H1 (cell line): ENCODE measurements around the gene CCDC197. TPM values are rescaled to one million over a fixed set of nuclear protein-coding genes. Genes with fewer than 3 reads are reported as not detected.

Source experiments
- CTCF ChIA-PET: fragments of 300-600 bp; sonication (Branson Sonifier 250); formaldehyde crosslinking; loops from one replicate; lab custom pipeline; 2021; ENCODE audit not compliant: partially characterized antibody; lab: Charles Lee
- POLR2A ChIA-PET: fragments of 300-600 bp; sonication (Branson Sonifier 250); formaldehyde crosslinking; loops from one replicate; lab custom pipeline; 2021; ENCODE audit warnings: inconsistent platforms; ENCODE audit not compliant: partially characterized antibody; lab: Charles Lee
- DNase-seq, 2 experiments: peaks; one replicate each; pipeline versions ENCODE4 v3.0.0 to v3.0.0-alpha.2; 2010 to 2022; ENCODE audit warnings: low spot score in 2 of 2, low read depth in 1 of 2, mixed read lengths in 1 of 2
- FAIRE-seq: peaks from 2 replicates; lab custom pipeline; 2011; peaks lifted over from hg19 to GRCh38; lab: Jason Lieb, UNC
- H2AFZ ChIP-seq: 2 replicates; pipeline ENCODE4 v1.8.1; 2012; ENCODE audit warnings: low read length, inconsistent platforms
- H2AK5ac ChIP-seq: 2 replicates; pipeline ENCODE4 v1.6.1; 2013; ENCODE audit warnings: low read depth, low read length
- H2BK120ac ChIP-seq: replicated peaks from 2 replicates; pipeline ENCODE3; 2013; ENCODE audit warnings: low read depth, low read length, inconsistent platforms
- H2BK12ac ChIP-seq: 2 replicates; pipeline ENCODE4 v1.6.1; 2013; ENCODE audit warnings: low read depth, low read length
- H2BK15ac ChIP-seq: 2 replicates; pipeline ENCODE4 v1.6.1; 2013; ENCODE audit warnings: low read length
- H2BK20ac ChIP-seq: 2 replicates; pipeline ENCODE4 v1.6.1; 2013; ENCODE audit warnings: low read length
- H2BK5ac ChIP-seq: 2 replicates; pipeline ENCODE4 v1.6.1; 2013; ENCODE audit warnings: low read depth, low read length
- H3K14ac ChIP-seq: 2 replicates; pipeline ENCODE4 v1.6.1; 2013; ENCODE audit warnings: inconsistent platforms; ENCODE audit not compliant: insufficient read length
- H3K18ac ChIP-seq: 2 replicates; pipeline ENCODE4 v1.6.1; 2013; ENCODE audit warnings: low read length; ENCODE audit errors: extremely low read depth
- H3K23ac ChIP-seq: 2 replicates; pipeline ENCODE4 v1.6.1; 2013; ENCODE audit warnings: inconsistent platforms; ENCODE audit not compliant: insufficient read length
- H3K23me2 ChIP-seq: 2 replicates; pipeline ENCODE4 v1.6.1; 2013; ENCODE audit warnings: low read depth, low read length
- H3K27ac ChIP-seq: 2 replicates; pipeline ENCODE4 v1.6.1; 2011; ENCODE audit warnings: low read depth, low read length, inconsistent platforms
- H3K27me3 ChIP-seq, 4 experiments: replicated peaks in 1 of 4; 1 replicate in 1 of 4; 2 replicates in 3 of 4; pipeline versions ENCODE4 v1.6.1 to v1.8.1; 2011 to 2013; ENCODE audit warnings: low read length in 3 of 4, mild to moderate bottlenecking in 3 of 4, inconsistent platforms in 2 of 4, mixed read lengths in 2 of 4, moderate library complexity in 1 of 4; ENCODE audit not compliant: control insufficient read depth in 3 of 4, insufficient read depth in 3 of 4; ENCODE audit errors: extremely low read depth in 1 of 4
- H3K36me3 ChIP-seq, 4 experiments: 2 replicates each; pipeline versions ENCODE4 v1.6.1 to v1.8.1; 2011 to 2013; ENCODE audit warnings: mild to moderate bottlenecking in 4 of 4, low read length in 3 of 4, moderate library complexity in 2 of 4, control low read depth in 1 of 4, inconsistent platforms in 1 of 4; ENCODE audit not compliant: insufficient read depth in 4 of 4, control insufficient read depth in 2 of 4
- H3K4ac ChIP-seq: replicated peaks from 2 replicates; pipeline ENCODE3; 2013; ENCODE audit warnings: low read length, low read depth, mixed read lengths, inconsistent platforms; ENCODE audit not compliant: insufficient read length
- H3K4me1 ChIP-seq, 4 experiments: replicated peaks in 1 of 4; 1 replicate in 1 of 4; 2 replicates in 3 of 4; pipeline versions ENCODE4 v1.6.1 to v1.8.1; 2011 to 2013; ENCODE audit warnings: low read length in 3 of 4, inconsistent platforms in 2 of 4, mixed read lengths in 1 of 4; ENCODE audit not compliant: insufficient read depth in 4 of 4, control insufficient read depth in 3 of 4
- H3K4me2 ChIP-seq, 2 experiments: 2 replicates each; pipeline versions ENCODE4 v1.6.1 to v1.8.1; 2011 to 2013; ENCODE audit warnings: low read depth in 2 of 2, low read length in 2 of 2, control low read depth in 1 of 2, inconsistent platforms in 1 of 2, mild to moderate bottlenecking in 1 of 2; ENCODE audit not compliant: insufficient read depth in 1 of 2
- H3K4me3 ChIP-seq, 4 experiments: fragments of 200-600, 300-600 bp in 1 of 4; sonication (generic), shearing (Covaris generic), sonication (Bioruptor Twin) in 1 of 4; 2 replicates each; pipeline versions ENCODE4 v1.5.1 to v1.8.1; 2011 to 2016; ENCODE audit warnings: low read length in 4 of 4, low read depth in 3 of 4, control low read depth in 2 of 4, inconsistent platforms in 2 of 4, mild to moderate bottlenecking in 2 of 4, mixed read lengths in 1 of 4, moderate library complexity in 1 of 4; ENCODE audit not compliant: insufficient read depth in 2 of 4; ENCODE audit errors: extremely low read depth in 1 of 4
- H3K56ac ChIP-seq: replicated peaks from 2 replicates; pipeline ENCODE3; 2013; ENCODE audit warnings: low read depth, mild to moderate bottlenecking, mixed read lengths, low read length, inconsistent platforms; ENCODE audit not compliant: insufficient read length
- H3K79me1 ChIP-seq: 2 replicates; pipeline ENCODE4 v1.6.1; 2013; ENCODE audit warnings: low read depth, low read length, control low read depth
- H3K79me2 ChIP-seq, 2 experiments: 2 replicates each; pipeline versions ENCODE4 v1.6.1 to v1.8.1; 2012 to 2013; ENCODE audit warnings: low read length in 2 of 2, mild to moderate bottlenecking in 2 of 2, inconsistent platforms in 1 of 2; ENCODE audit not compliant: insufficient read depth in 2 of 2, control insufficient read depth in 1 of 2
- H3K9ac ChIP-seq, 4 experiments: replicated peaks in 1 of 4; 1 replicate in 1 of 4; 2 replicates in 3 of 4; pipeline versions ENCODE4 v1.6.1 to v1.8.1; 2011 to 2013; ENCODE audit warnings: low read depth in 3 of 4, low read length in 3 of 4, control low read depth in 2 of 4, mild to moderate bottlenecking in 2 of 4, moderate library complexity in 2 of 4, inconsistent platforms in 1 of 4; ENCODE audit errors: extremely low read depth in 1 of 4
- H3K9me3 ChIP-seq, 2 experiments: 2 replicates each; pipeline versions ENCODE4 v1.6.1 to v1.8.1; 2012 to 2013; ENCODE audit warnings: mild to moderate bottlenecking in 2 of 2, moderate library complexity in 2 of 2, control low read depth in 1 of 2, inconsistent platforms in 1 of 2, low read depth in 1 of 2, low read length in 1 of 2, mixed read lengths in 1 of 2; ENCODE audit not compliant: insufficient read depth in 2 of 2
- H4K20me1 ChIP-seq, 2 experiments: replicated peaks in 1 of 2; 2 replicates each; pipeline versions ENCODE3 to v1.8.1; 2011 to 2013; ENCODE audit warnings: inconsistent platforms in 2 of 2, low read length in 2 of 2, mild to moderate bottlenecking in 1 of 2; ENCODE audit not compliant: insufficient read depth in 2 of 2, control insufficient read depth in 1 of 2
- H4K5ac ChIP-seq: 2 replicates; pipeline ENCODE4 v1.6.1; 2013; ENCODE audit warnings: low read length, low read depth, mixed read lengths, inconsistent platforms; ENCODE audit not compliant: insufficient read length
- H4K8ac ChIP-seq: 2 replicates; pipeline ENCODE4 v1.8.0; 2013; ENCODE audit warnings: mild to moderate bottlenecking, moderate library complexity, low read length, inconsistent platforms; ENCODE audit not compliant: insufficient read depth; ENCODE audit errors: extremely low read depth
- H4K91ac ChIP-seq: replicated peaks from 2 replicates; pipeline ENCODE3; 2013; ENCODE audit warnings: low read length, mixed read lengths, inconsistent platforms; ENCODE audit not compliant: insufficient read length
- BACH1 ChIP-seq: IDR thresholded peaks from 2 replicates; pipeline ENCODE4 v1.6.1; 2012; ENCODE audit warnings: low read length, improper control_type of control experiment
- BCL11A ChIP-seq, 2 experiments: IDR thresholded peaks; one replicate each; pipeline ENCODE4 v1.6.1; 2011; ENCODE audit warnings: low read depth in 2 of 2, low read length in 2 of 2, mild to moderate bottlenecking in 2 of 2
- CBX5 ChIP-seq: fragments of 300-800, 300-1000 bp; sonication (generic); IDR thresholded peaks from 2 replicates; pipeline ENCODE4 v1.7.1; 2016; ENCODE audit warnings: antibody characterized with exemption, low read length, low read depth
- EGR1 ChIP-seq: IDR thresholded peaks from 2 replicates; pipeline ENCODE4 v1.6.1; 2011; ENCODE audit warnings: low read depth, low read length, borderline replicate concordance
- EP300 ChIP-seq, 2 experiments: IDR thresholded peaks; 1 replicate in 1 of 2; 2 replicates in 1 of 2; pipeline ENCODE4 v1.6.1; 2011 to 2012; ENCODE audit warnings: low read depth in 2 of 2, low read length in 2 of 2, mild to moderate bottlenecking in 2 of 2, borderline replicate concordance in 1 of 2, inconsistent platforms in 1 of 2, moderate library complexity in 1 of 2
- GABPA ChIP-seq: IDR thresholded peaks from 2 replicates; pipeline ENCODE4 v1.6.1; 2011; ENCODE audit warnings: mild to moderate bottlenecking, low read length, moderate library complexity, borderline replicate concordance; ENCODE audit not compliant: insufficient read depth
- GTF2F1 ChIP-seq: IDR thresholded peaks from 2 replicates; pipeline ENCODE4 v1.6.1; 2012; ENCODE audit warnings: low read depth, low read length, improper control_type of control experiment, borderline replicate concordance
- JUND ChIP-seq: IDR thresholded peaks from 2 replicates; pipeline ENCODE4 v1.6.1; 2011; ENCODE audit warnings: mild to moderate bottlenecking, improper control_type of control experiment, low read length
- PHF8 ChIP-seq: fragments of 200-600 bp; sonication (generic); conservative IDR thresholded peaks from 2 replicates; pipeline ENCODE4 v1.7.1; 2012; ENCODE audit warnings: low read depth, mild to moderate bottlenecking, inconsistent platforms, low read length, moderate library complexity
- POLR2AphosphoS5 ChIP-seq: IDR thresholded peaks from 2 replicates; pipeline ENCODE4 v1.6.1; 2011; ENCODE audit warnings: low read depth, low read length
- RXRA ChIP-seq: IDR thresholded peaks from 2 replicates; pipeline ENCODE4 v1.6.1; 2011; ENCODE audit warnings: low read depth, mild to moderate bottlenecking, low read length, moderate library complexity; ENCODE audit not compliant: insufficient read depth
- SRF ChIP-seq: IDR thresholded peaks from 2 replicates; pipeline ENCODE4 v1.6.1; 2011; ENCODE audit warnings: mild to moderate bottlenecking, low read depth, low read length, moderate library complexity
- SUZ12 ChIP-seq: fragments of 200-600 bp; sonication (generic); IDR thresholded peaks from 2 replicates; pipeline ENCODE4 v1.6.1; 2012; ENCODE audit warnings: mild to moderate bottlenecking, inconsistent platforms, low read length, moderate library complexity, mixed read lengths
- TAF7 ChIP-seq: optimal IDR thresholded peaks from 2 replicates; pipeline ENCODE3; 2011; ENCODE audit warnings: low read depth, mild to moderate bottlenecking, inconsistent platforms, low read length, moderate library complexity, borderline replicate concordance
- TCF12 ChIP-seq: IDR thresholded peaks from 2 replicates; pipeline ENCODE4 v1.6.1; 2011; ENCODE audit warnings: low read depth, mild to moderate bottlenecking, low read length
- WGBS, 2 experiments: shearing (Covaris generic) in 1 of 2; methylation state at CpG; one replicate each; pipeline versions ENCODE4 v1.1.6 to v1.1.7; 2013 to 2015; ENCODE audit warnings: low lambda C conversion rate in 2 of 2, mixed read lengths in 2 of 2, inconsistent platforms in 1 of 2, low coverage in 1 of 2, missing lambda C conversion rate in 1 of 2; ENCODE audit not compliant: insufficient replicate concordance in 2 of 2, insufficient coverage in 1 of 2, insufficient read length in 1 of 2; ENCODE audit errors: extremely low coverage in 1 of 2, missing lambda C conversion rate in 1 of 2; 5-methylcytosine and 5-hydroxymethylcytosine counted together
- polyA plus RNA-seq, 7 experiments: library from polyadenylated mRNA; depleted of rRNA in 3 of 7; stranded (reverse) in 5 of 7; unstranded in 2 of 7; fragments of >200 nt in 5 of 7; fragments of 200-250 nt in 2 of 7; gene quantifications; 1 replicate in 5 of 7; 2 replicates in 1 of 7; 4 replicates in 1 of 7; pipeline versions ENCODE4 v1.2.1 to v1.2.3, GENCODE V29; 2011 to 2013; ENCODE audit warnings: missing spikeins in 2 of 7, mixed read lengths in 2 of 7
- total RNA-seq: library from RNA; stranded (reverse); fragmentation: NEBNext Ultra II Directional; extraction: Animal tissue kit (Norgen Biotek cat#: 25700); gene quantifications from 2 replicates; pipeline ENCODE4 v1.2.1, GENCODE V29; 2021

The CCDC197 gene
- total and polyA plus RNA-seq, 2 of the 8 experiments (the other 6 are each of a cell fraction or from before 2014, with no cell fraction given) = not detected

DNA sequence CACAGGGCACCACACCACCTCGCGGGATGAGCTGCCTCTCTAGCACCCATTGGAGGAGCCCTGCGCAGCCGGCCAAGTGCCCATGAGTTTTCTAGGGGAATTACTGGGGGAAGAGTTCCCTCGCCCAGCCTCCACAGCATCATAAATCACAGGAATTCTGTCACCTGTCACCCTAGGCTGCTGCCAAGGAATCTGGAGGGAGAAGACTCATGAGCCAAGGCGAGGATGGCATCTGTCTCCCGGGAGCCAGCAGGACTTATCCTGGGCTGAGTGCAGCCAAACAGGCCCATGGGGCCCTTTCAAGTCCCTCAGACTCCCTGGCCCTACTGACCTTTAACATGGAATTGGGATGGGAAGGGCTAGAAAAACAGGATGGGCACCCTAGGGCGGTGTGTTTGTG lies 21.2 kb downstream of the CCDC197 start:
- no peak overlapping the region for H3K27ac ChIP-seq
- H3K27me3 ChIP-seq = no peaks in the 10 kb centered on the region
- no peak overlapping the region for H2AFZ ChIP-seq
- no peaks in the 10 kb centered on the region; the same call in 1 of the 2 replicates for H3K23me2 ChIP-seq
- H3K14ac ChIP-seq = no peak overlapping the region
- no peaks in the 10 kb centered on the region for H3K79me2 ChIP-seq
- H3K4me1 ChIP-seq = peaks cover 0 to 18% (median 9%) of the 10 kb centered on the region in 4 experiments; a peak in 4 of 7 replicates
- H2BK15ac ChIP-seq = no peak overlapping the region
- H4K5ac ChIP-seq = no peak overlapping the region
- no peak overlapping the region for H2BK20ac ChIP-seq
- FAIRE-seq = no peak
- no peak overlapping the region for H2BK12ac ChIP-seq
- H4K8ac ChIP-seq = no peak overlapping the region
- POLR2A ChIA-PET = interaction anchor here (1.1 to 1.2 kb wide), 2 partner anchors 10 to 77 kb away, joined by 3 to 4 read pairs; no protein-coding TSS in a partner anchor
- no peak overlapping the region for H2AK5ac ChIP-seq
- CTCF ChIA-PET = interaction anchor here (1.2 to 9.7 kb wide), 7 partner anchors 10 to 124 kb away, joined by 3 to 65 read pairs (median 7); no protein-coding TSS in a partner anchor
- WGBS, 2 experiments = 84% methylated on average over 7 of the region's 8 CpGs; no CpG with 5 or more reads in 1 of the 2 experiments
- H4K91ac ChIP-seq = no peak overlapping the region
- H3K4me3 ChIP-seq = no peak overlapping the region
- H3K4ac ChIP-seq = no peak overlapping the region
- no peaks in the 10 kb centered on the region for H4K20me1 ChIP-seq
- no peak overlapping the region for H3K23ac ChIP-seq
- H3K79me1 ChIP-seq = no peaks in the 10 kb centered on the region
- no peaks in the 10 kb centered on the region for H3K9me3 ChIP-seq
- no peak overlapping the region for H3K56ac ChIP-seq
- no peak overlapping the region for H3K4me2 ChIP-seq
- H2BK120ac ChIP-seq = no peak overlapping the region
- no peaks in the 10 kb centered on the region; a peak in 1 of 8 replicates for H3K36me3 ChIP-seq
- H3K18ac ChIP-seq = no peak overlapping the region
- no peak overlapping the region for H2BK5ac ChIP-seq
- H3K9ac ChIP-seq = no peak overlapping the region
- no peak for DNase-seq
- no peak for TF ChIP-seq GABPA
- TF ChIP-seq PHF8 = no peak
- TF ChIP-seq EP300 (IDR thresholded peaks at IDR 0.05; ENCODE audit: borderline replicate concordance in 1 of 2, low read depth in 2 of 2, low read length in 2 of 2) = no peak
- no peak for TF ChIP-seq POLR2AphosphoS5
- no peak for TF ChIP-seq SRF
- no peak for TF ChIP-seq BACH1
- TF ChIP-seq JUND = no peak
- no peak for TF ChIP-seq TCF12
- TF ChIP-seq TAF7 = no peak
- TF ChIP-seq BCL11A (IDR thresholded peaks at IDR 0.05; ENCODE audit: low read depth in 2 of 2, low read length in 2 of 2) = no peak
- TF ChIP-seq CBX5 = no peak
- TF ChIP-seq EGR1 = no peak
- TF ChIP-seq GTF2F1 = no peak
- TF ChIP-seq SUZ12 = no peak
- TF ChIP-seq RXRA = no peak
